HG03280 (cell line): Measurements from ENCODE around the gene C14orf180.

ENCODE experiments used
- ATAC-seq: cut with Tn5 transposase; IDR thresholded peaks from one replicate; pipeline ENCODE4 v1.9.1; 2021; ENCODE audit warnings: mild to moderate bottlenecking, moderate library complexity; ENCODE audit not compliant: unreplicated experiment

C14orf180 gene

DNA sequence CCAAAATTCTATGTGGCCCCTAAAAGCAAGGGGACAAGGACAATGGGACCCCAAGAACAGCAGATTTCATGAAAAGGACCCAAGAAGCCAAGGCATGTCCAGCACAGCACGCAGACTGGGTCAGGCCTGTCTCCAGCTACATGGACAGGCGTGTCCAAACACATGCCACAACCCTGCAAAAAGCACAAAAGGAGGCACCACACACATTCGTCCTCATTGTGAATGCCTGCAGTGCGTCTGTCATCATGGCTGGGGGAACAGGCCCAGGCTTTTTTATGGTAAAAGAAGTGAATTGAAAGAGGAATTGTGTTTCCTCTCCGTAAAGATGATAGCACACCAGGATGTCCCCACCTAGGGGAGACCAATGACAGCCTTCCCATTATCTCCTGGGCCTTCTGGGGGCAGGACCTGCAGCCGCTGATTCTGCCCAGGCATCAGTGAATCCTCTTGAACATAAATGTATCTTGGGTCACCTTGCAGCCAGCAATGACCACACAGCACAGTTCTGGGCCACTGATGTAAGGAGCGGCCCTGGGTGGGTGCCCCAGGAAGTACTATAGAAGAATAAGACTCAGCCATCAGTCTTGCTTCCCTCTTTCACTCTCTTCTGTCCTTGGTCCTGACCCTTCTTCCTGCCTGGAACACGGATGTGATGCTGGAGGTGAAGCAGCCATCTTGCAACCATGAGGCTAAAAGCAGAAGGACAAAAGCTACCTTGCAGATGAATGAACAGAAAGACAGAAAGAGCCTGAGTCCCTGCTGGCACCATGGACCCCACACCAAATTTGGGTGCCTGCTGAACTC, 29.8 kb upstream of the C14orf180 start:
- ATAC-seq, result no peak

DNA sequence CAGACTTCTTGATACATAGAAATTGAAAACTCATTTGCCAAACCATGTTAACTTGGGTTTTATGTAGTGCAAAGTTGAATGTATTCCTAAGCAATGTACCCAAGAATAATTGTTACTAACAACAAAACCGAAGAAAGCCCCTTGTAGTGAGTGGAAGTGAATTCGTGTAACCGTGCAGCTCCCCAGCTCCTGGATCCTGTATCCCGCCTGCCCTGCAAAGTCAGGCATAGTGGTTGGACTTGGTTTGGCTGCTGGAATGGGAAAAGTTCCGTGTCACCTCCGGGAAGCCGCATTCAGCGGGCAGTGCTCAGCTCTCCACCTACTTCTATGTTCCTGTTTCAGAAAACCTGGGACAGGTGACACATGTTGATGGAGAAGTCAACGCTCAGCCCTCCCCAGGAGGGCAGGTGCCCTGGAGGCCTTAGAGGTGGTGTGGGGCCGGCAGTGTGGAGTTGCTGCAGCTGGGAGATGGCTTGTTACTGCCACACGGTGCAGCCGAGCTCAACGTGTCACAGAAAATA, 29.2 kb upstream of the C14orf180 start:
- ATAC-seq, result no peak

DNA sequence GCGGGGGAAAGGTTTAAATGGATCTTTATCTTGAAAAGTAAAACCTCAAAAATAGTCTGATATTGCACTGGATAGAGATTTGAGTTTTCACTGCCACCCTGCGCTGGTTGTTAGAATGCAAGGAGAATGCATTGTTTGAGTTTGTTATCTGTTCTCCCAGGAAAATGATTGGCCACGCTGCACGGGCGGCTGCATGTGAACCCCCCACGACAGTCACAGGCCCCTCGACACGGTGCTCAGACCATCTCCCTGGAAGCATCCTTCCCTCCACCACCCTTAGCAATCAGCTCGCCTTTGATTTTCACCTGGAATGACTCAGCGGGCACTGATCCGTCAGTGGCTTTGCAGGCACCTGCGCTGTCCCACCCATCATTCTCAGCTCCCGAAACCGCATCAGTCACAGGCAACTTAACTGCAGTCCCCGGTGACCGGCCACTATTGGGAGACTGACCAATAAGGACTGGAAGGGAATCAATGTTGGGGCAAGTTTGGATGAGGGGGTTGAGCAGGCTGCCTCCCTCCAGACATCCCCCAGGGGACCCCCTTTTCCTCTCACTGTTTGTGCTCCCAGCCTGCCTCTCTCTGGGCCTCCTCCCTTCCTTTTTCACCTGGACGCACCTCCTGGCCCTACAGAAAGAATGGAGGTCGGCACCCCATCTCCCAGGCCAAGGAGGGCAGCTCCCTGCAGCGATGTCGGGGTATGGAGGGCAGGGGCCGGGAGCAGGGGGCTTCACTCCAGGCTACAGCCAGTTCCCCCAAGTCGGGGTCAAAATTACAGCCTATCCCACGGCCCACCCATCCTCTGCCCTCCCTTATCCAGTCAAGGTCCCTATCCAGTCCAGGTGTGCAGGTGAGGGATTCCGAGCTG, 28.5 kb upstream of the C14orf180 start:
- no peak for ATAC-seq

DNA sequence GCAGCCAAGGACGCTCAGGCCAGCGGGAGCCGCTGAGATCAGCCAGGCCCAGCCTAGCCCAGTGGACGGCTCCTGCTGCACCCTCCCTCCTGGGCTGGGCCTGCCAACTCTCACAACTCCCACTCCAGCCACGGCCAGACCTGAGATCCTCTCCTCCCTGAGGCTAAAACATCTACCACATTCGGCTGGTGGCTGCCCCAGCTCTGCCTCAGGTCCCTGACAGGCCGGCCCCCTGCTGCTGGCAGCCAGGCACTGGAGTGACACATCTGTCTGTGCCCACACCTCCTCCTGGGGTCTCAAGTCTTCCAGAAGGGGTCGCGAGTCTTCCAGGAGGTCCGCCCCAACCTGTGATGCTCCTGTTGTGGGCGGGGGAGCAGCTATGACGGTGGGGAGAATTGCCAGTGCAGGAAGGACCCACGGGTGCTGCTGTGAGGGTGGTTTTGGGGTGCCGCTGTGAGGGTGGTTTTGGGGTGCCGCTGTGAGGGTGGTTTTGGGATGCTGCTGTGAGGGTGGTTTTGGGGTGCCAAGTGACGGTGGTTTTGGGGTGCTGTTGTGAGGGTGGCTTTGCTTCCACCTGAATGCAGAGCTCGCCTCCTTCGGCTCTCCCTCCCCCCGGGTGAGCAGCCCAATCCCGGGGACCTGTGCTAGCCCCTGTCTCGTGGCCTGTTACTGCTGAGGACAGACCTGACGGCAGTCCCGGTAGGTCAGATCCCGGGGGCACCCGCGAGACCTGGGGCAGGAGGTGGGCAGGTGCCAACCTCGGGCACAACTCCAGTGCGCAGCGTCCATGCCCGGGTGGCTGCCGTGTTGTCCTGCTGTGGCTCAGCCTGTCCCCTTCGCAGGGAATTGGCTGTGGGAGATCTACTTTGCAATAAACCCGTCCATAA, 27.5 kb upstream of the C14orf180 start:
- no peak for ATAC-seq

DNA sequence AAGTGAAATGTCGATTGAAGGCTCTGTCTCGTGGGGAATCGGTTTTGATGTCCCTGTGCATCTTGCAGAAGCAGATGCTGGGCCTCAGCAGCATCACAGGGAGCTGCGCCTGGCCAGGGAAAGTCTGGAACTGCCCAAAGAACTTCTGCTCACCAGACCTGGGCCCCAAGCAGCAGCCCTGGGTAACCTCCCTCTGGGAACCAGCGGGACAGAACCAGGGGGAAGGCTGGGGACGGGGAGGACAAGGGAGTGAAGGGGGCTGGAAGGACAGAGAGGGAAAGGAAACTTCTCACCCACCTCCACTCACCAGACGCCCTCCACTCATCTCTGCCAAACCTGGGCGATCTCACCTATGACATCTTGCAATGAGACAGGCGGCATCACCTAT, 26.8 kb upstream of the C14orf180 start:
- no peak for ATAC-seq

DNA sequence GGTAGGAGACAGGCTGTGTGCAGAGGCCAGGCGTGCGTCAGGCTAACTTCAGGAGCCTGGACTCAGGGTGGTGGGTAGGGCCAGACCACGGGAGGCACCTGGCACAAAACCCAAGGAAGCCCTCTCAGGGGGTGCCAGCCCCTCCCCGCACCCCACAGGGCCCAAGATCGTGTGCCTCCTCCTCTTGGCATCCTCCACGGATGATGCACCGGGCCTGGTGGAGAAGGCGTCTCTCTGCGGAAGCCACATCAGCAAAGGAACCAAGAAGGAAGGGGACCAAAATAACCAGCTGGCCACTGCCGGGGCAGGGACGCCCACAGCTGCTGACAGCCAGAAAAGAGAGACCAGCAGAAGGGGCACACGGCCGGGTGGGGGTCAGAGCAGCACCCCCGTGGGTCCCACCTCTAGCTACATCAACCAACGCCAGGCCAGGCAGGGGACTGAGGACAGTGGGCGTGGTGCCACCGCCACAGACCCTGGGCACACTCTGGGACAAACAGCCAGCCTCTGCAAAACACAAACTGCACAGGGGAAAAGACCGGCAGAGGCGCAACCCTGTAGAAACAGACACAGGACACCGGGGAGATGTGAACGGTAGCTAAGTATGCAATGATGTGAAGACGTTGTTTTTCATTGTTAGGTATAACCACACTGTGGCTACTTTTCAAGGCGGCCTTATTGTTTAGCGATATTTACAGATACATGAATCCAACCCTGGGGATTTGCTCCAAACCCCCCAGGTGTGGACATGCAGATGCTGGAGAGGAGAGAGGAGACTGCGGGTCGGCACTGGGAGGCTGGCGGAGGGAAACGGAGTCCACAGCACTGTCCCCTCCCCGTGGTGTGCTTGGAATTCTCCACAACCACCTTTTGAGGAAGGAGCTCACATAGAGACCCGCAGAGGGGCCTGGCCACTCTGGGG, 26.1 kb upstream of the C14orf180 start:
- no peak for ATAC-seq

DNA sequence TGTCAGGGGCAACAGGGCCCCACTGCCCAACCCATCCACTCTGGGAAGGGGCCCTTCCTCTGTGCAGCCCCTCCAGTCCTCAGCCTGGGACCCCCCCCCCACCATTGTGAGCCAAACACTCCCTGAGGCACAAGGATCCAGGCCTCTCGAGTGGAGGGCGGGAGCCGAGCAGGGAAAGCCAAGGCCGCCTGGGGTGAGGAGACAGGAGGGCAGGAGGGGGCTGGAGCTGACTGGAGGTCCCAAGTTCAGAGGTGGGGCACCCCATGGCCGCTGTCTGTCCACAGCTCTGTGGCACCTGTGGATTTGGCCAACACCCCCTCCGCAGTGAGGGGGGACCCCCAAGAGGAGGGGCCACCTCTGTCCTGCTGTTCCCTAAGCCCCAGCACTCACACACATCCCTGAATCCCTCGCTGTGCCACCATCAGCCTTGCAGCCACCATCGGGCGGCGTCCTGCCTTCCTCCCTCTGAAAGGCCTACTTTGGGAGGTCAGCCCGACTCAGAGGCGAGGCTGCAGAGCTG, 25.4 kb upstream of the C14orf180 start:
- no peak for ATAC-seq

DNA sequence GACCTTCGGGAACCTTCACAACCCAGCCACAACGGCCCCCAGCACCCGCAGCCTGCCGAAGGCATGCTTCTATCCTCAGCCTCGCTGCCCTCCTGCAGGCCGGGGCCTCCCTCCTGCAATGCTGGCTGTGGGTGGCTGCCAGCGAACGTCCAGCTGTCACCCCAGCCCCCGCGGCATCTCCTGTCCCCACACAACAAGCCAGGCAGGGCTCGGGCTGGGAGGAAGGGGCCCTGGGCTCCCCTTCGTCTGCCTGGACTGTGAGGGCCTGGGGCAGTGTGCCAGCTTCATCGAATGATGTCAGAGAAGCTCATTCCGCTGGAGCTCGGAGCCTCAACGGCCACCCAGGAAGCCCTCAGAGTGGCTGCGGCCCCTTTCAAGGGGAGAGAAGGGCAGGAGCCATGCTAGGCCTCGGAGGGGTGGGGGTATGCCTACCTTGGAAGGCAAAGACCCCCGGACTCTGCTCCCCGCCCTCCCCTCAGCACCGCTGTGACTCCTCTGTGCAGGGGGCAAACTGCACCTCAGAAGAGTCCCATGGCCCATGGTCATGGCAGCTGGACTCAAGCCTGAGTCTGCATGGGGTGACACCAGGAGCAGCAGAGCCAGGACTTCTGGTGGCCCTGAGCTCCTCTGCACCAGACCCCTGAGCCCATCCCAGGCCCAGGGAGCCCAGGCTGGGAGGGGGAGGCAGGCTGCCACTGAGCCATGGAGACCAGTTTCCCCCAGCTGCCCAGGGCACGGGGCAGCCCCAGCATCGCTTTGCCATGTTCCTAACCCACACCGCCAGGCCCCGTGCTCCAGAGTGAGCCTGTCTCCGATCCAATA, 24.7 kb upstream of the C14orf180 start:
- no peak for ATAC-seq

DNA sequence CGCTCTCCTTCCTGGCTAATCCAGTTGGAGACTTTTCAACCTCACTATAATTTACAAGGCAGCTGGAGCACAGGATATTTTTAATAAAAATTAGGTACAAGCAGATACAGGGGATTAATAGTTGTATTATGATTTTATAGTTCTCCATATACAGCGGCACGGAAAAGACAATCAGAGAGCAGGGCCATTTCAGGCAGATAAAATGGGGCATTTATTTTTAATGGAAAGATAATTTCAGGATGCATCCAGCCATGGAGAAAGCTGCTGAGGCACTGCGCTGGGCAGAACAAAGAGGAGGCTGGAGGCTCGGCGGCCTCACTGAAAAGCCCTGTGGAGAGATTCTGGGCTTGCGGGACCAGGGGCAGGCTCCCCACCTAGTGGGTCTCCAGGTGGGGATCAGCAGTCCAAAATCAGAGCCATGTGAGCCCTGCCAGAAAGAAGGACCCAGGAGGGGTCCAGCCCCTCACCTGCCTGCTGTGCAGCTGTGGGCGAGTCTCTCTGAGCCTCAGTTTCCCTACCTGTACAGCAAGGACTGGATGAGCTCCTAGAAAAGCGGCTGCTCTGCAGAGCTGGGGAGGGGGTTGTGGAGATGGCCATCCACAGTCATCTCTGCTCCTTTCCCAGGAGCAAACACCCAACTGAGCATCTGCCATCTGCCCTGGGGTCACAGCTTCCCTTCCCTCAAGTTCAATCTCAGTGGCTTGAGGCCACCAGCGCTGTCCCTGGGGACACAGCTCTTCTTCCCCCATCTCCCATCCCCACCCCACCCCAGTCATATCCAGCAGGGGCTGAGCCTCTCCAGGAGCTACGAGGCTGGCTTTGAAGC, 23.9 kb upstream of the C14orf180 start:
- no peak for ATAC-seq

DNA sequence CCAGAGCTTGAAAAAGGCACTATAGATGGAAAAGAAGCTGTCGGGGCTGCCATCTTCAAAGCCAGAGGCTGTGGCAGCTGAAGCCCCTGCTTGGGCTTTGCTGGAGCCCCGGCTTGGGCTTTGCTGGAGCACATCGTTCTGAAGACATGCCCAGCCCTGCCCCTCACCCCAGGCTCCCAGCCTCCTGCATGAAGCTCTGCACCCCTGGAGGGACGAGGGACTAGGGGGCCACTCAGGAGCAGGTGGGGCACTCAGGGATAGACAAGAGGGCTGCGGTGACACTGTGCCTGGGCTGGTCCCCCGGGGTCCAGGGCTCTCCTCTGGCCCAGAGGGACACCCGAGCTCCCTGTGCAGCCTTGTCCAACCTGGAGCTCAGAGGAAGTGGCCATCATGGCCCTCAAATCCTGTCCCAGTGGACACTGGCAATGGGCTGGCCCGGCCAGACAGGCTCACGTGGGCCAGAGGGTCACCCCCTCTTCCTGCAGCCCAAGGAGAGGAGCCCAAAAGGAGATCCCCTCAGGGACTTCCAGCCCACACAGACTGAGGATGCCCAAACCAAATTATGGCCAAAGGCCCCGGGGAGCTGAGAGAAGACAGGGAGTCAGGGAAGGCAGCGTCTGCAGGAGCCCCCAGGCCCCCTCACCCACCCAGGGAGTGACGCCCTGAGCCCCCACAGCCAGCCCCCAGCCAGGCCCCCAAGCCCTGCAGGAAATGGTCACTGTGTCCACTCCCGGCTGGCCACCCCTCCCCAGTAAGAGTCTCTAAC, 23.1 kb upstream of the C14orf180 start:
- no peak for ATAC-seq

DNA sequence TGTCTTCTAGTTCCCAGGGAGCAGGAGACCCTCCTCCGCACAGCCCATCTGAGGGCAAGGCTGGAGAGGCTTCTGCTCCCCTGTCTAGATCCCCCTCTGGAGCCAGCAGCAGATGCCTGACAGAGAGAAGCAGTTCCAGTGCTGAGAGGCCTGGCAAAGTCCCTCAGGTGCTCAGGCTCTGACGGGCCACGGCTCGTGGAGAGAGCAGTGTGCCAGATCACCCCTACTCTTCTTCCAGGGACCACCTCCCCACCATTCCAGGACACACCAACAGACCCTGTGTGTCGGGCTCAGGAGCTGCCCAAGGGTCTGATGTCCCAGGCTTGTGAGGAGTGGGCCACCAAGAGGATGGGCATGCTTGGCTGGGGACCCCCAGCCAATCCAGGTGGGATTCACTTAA, 22.5 kb upstream of the C14orf180 start:
- ATAC-seq, result no peak

DNA sequence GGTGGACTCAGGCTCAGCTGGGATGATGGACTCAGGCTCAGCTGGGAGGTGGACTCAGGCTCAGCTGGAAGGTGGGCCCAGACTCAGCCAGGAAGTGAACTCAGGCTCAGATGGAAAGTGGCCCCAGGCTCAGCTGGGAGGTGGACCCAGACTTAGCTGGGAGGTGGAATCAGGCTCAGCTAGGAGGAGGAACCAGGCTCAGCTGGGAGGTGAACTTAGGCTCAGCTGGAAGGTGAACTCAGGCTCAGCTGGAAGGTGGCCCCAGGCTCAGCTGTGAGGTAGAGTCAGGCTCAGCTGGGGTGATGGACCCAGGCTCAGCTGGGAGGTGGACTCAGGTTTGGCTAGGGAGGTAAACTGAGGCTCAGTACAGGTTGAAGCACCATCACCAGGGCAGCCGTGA, 21.8 kb upstream of the C14orf180 start:
- ATAC-seq, result no peak

DNA sequence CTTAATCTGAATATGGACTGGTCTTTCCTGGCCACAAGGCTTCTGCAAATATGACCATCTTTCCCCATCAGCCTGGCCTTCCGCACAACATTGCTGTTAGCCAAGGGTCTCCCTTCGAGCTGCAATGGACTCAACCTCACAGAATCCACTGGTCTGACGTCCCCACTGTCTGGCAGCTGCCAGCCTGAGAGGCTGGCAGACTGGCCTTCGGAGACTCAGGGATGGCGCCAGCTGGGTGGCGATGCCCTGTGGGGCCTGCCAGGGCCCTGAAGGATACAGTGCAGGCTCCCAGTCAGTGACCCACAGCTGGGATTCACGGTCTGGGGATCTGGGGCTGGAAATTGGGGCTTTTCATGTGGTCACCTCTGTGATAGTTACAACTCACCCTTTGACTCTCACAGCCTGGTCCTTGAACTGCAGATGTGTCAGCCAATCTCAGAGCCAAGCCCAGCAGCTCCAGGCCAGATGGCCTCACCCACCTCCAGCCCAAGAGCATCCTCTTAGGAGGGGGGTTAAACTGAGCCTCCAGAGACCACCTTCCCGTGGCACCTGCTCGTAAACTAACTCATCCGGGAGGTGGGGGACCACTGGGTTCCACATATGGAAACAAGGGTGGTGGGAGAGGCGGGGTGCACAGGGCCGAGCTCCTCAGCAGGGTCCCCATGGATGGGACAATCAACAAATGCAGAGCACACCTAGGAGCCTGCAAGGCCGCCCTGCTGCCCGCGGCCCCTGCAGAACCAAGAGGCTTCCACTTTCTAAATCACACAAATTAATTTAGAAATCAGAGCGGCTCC, 21.1 kb upstream of the C14orf180 start:
- no peak for ATAC-seq

DNA sequence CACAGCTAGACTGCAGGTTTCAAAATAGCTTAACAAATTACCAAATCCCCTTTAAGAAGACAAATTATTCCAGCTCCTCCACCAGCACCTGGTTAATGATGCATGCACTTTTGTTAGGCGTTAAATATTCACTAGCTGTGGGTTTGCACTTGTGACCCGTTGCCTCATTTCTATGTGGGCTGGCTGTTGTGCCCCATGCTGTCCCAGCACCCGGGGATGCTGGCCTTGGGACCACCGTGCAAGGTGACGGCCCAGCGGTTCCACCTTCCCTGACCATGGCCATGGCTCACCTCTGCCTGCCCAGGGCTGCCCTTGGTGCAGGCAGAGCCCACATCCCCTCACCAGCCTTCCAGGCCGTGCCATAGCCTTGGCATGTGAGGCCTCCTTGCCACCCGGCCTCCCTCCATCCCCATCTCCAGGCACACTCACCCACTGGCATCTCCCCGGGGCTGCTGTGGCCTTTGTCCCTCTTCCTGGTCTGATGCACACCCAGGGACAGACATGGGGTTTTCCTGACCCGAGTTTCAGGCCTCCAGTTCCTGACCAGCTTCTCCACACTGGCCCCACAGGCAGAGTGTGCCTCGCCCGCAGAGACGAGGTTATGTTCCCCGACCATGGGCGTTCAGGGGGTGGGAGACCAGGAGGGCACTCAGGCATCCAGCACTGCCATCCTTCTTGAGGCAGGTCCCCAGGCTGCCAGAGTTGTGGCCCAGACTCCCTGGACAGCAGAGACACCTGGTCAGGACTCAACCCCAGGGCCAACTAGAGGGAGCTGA, 20.3 kb upstream of the C14orf180 start:
- no peak for ATAC-seq

DNA sequence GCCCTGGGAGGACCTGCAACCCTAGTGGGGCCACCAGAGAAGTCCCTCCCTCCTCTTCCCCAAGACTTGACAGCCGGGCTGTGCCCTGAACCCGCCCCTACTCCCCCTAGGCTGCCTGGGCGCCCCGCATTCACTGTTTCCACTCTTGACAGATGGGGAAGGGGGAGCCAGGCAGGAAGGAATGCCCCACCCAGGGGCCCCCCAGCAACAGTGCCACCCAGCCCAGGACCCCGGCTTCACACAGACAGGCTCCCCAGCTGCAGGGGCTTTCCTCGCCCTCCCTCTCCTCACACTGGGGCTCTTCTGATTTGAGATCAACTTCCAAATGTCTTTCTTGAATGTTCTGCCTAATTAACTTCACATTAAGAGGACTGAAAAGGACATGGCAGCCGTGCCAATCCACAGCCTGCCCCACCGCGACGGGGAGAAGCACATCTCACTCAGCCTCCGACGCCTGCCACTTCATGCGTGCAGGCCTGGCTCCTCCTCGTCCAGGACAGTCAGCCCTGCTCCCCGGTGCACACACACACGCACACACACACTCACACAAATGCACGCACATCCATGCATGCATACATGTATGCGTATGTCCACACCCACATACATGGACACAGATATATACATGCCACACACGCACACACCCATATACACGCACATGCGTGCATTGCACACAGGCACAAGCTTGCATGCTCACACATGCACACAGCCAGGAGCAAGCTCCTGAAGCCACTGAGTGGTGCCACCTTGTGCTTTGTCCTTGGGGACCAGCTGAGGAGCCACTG, 19.6 kb upstream of the C14orf180 start:
- ATAC-seq, result no peak
